ENCODE data around the gene MED22.
"Not testable (repeated sequence)": the region's sequence is repeated elsewhere in the genome, so short reads cannot be mapped to it uniquely, and the experiment has no call there.

Gene MED22

DNA sequence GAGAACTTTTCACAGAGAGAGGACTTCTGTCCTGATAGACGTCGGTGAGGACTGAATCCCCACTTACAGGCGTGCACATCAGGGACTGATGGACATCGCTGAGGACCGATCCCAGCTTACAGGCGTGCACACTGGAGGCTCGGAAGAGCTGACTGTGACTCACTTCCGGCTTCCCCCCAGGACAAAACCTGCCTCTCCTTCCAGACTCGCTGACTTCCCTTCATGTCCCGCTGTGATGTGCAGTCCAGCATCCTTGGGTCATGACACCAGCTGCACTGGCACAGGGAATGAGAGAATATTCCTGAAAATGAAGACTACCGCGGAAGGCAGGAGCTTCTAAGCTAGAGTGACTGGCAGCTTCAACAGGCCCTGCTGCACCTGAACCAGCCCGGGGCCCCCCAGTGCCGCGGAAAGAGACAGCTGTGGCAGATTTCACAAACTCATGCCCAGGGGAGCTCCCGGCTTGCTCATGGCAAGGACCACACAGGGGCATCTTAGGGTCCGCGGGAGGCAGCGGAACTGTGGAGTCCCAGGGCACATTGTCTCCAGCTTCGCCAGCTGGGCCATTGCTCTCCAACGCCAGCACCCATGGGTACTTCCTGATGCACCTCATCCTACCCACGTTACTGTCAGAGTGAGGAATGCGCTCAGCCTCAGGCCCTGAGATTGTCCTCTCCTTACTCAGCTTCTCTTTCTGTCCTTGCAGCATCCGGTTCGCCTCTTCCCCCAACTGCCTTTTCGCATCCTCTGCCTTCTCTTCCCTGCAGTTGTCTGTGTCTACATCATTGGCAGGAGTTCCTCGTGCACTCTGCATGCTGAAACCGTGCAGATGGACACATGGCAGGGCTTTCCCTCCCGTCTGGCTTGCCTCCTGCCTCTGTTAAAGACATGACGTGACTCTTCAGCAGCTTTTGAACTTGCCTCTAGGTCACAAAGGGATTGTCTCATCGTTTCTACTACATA lies 41.4 kb downstream of the MED22 start:
- no peak for DNase-seq (ENCODE audit: low read depth in 2 of 2)

DNA sequence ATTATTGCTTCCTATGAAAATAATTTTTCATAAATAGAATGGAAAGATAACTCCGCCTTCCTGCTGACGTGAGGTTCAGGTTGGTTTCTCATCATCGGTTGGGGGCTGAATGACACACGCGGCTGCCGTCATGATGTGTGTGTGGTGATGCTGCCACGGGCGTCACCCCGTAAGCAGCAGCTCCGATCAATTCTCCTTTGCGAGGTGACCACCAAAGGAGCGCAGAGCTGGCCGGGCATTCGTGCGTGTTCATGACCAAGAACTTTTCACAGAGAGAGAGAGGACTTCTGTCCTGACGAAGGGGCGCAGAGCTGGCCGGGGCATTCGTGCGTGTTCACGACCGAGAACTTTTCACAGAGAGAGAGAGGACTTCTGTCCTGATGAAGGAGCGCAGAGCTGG lies 42.2 kb downstream of the MED22 start:
- no peak for DNase-seq (ENCODE audit: low read depth in 2 of 2)

DNA sequence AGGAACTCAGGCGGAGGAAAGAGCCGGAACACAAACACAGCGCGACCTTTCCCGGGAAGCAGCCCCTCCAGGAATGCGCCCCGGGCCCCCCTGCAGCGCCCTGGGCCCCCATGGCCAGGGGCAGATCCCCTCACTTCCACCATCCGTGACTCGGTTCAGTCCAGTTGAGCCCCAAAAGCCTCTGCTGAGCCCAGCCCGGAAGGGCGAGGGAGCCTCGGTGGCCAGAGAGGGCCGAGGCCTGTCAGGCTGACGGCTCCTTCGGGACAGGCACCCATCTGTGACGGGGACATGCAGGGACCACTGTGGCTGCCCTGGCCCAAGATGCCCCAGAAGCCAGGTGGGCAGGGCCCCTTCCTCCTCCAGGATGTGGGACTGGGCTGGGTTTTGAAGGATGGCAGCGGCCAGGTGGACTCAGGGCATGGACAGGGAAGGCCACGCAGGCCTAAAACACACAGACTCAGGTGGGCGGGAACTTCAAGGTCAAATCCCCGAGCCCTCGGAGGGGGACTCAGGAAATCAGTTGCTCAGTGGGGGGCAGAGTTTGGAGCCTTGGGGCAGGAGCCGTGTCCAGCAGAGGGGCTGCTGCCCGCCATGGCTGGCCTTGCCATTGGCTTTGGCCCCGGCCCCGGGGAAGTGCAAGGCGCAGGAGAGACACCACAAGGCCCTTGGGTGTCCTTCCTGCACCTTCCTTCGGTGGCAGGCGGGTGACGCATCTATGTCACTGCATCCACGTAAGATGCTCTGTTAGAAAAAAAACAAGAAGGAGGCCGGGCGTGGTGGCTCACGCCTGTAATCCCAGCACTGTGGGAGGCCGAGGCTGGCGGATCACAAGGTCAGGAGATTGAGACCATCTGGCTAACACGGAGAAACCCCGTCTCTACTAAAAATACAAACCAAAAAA lies 43.2 kb downstream of the MED22 start:
- DNase-seq (ENCODE audit: low read depth in 2 of 2): no peak

DNA sequence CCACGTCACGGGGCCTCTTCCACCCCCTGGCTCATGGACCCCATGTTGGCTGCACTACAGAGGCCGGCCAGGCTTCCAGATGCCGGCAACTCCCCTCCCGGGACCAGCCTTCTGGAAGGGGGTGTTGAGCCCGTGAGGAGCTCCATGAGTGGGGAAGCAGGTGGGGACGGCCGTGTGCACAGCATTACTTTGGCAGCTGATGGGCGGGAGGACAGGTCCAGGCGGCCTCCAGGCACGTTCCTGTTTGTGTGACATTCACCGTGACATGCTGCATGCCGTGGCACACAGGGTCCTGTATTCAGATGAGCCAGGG lies 43.8 kb downstream of the MED22 start:
- no peak for DNase-seq (ENCODE audit: low read depth in 2 of 2)

DNA sequence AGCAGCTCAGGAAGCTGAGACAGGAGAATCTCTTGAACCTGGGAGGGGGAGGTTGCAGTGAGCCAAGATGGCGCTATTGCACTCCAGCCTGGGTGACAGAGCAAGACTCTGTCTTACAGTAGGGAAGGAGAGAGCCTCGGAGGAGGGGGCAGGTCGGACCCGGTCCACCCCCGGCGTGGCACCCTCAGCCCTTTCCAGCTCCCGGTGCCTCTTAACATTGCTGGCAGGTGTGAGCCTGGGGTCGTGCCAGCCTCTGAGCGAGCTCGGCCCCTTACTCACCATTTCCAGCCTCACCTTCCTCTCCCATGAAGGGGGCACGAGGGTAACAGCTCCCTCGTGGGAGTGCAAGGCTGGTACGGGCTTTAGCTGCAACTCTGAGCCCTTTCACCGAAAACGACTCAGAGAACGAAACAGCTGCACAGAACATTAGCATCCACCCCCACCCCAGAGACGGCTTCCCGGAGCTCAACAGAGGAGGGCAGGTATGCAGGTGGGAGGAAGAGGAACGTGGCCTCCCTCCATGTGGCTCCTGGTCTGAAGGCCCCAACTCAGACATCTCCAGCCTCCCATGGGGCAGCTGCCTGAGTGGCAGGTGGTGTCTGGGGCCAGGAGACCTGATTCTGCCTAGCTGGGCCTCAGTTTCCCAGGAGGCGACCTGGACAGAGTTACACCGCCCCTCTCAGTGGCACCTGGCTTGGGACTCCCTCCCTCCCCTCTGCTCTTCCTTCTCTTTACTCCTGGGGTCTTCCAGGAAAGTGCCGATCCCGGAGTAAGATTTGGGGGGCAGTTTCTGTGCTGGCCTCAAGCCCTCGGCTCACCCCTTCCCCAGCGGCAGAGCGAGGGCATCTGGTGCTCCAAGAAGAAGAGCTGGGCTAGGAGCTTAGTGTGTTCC lies 44.4 kb downstream of the MED22 start:
- DNase-seq (ENCODE audit: low read depth in 2 of 2): no peak

DNA sequence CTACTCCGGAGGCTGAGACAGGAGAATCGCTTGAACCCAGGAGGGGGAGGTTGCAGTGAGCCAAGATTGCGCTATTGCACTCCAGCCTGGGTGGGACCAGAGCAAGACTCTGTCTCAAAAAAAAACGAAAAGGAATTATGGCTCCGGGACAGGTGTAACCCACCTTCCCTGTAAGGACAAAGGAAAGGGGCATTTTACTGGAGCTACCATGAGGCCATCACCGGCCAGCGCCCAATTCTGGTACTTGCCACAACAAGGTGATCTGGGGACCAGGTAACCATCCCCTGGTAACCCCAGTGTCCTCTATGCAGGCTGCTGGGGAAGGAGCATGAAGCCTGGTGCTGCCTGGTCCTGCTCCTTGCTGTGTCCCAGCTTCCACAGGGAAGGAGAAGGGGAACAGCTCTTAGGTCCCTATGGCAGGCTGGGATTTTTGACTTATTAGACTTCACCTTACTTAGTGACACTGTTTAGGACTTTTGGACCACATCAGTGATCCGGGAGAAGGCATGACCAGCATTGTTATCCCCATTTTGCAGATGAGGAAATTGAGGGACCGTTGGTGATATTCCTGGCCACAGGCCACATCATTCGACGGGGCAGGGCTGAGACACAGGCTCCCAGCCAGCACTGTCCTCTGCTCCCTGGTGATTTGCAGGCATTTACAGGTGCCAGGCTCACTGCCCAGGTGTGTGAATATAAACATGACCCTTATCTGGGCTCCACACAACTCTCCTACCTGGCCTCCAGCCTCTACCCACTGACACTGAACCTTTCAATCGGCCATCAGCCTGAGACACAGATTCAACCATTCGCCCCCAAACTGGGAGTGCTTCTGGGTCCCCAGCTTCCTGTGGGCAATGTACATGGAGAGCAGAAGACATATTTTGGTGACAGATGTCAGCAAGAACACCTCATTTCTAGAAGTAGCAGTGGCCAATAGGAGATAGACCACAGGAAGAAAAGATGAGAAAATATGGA lies 46.4 kb downstream of the MED22 start:
- DNase-seq (ENCODE audit: low read depth in 2 of 2): no peak

DNA sequence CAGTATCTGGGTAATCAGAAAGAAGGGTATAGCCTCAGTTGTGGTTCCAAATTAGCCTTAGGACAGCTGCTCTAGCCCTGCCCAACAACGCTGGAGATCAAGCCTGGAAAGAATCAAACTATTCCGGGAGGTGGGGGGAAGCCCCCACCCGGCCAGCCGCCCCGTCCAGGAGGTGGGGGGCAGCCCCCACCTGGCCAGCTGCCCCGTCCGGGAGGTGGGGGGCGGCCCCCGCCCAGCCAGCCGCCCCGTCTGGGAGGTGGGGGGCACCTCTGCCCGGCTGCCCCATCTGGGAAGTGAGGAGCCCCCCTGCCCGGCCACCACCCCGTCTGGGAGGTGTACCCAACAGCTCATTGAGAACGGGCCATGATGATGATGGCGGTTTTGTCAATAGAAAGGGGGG lies 47.9 kb downstream of the MED22 start:
- not testable (repeated sequence) for DNase-seq (ENCODE audit: low read depth in 2 of 2)

DNA sequence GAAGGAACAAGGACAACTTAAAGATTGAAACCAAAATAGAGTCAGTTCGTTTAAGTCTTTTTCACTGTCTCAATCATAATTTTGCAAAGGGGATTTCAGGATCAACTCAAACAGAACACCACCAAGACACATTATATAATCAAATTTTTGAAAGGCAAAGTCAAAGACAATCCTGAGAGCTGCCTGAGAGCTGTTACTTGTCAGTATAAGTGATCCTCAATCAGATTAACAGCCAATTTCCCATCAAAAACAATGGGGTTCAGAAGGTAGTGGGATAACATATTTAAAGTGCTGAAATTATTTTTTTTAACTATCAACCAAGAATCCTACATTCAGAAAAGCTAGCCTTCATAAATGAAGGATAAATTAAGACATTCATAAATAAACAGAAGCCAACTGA lies 53.7 kb downstream of the MED22 start:
- DNase-seq (ENCODE audit: low read depth in 2 of 2): no peak

DNA sequence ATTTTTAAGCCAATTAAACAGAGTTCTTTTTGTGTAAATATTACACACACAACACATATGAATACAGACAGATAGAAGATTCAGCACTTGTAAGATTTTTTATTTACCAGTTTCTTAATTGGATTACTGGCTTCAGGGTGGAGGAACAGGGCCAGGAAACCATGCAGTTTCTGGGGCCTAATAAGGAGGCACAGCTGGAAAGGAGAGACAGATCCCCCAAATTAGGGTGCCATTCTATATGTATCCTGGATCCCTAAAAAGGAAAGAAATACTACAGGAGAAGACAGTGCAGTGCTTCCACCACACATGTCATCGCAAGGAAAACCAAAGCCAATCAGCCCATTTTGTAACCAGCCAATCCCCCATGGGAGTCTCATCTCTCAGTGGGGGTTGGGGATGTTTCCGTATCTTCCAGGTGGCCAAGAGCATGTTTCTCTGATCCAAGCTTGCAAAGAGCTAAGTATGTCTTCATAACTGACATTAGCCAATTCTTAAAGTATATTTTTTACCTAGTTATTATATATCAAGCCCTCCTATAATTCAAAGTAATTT lies 57.1 kb downstream of the MED22 start:
- DNase-seq (ENCODE audit: low read depth in 2 of 2): no peak

Measured in stimulated activated CD4-positive, alpha-beta T cell treated with anti-CD3 and anti-CD28 coated beads, Interleukin-12 subunit alpha, Interleukin-12 subunit beta, amount 100 ng/mL, for 24 hours (primary cell).